ENCODE data around the gene COPRS. TPM values are rescaled to one million over a fixed set of nuclear protein-coding genes. Genes with fewer than 3 reads are reported as not detected.

COPRS gene
- total RNA-seq, 4 donors from 2014 or later: 31.6 to 52.1 (median 47.4) TPM

DNA sequence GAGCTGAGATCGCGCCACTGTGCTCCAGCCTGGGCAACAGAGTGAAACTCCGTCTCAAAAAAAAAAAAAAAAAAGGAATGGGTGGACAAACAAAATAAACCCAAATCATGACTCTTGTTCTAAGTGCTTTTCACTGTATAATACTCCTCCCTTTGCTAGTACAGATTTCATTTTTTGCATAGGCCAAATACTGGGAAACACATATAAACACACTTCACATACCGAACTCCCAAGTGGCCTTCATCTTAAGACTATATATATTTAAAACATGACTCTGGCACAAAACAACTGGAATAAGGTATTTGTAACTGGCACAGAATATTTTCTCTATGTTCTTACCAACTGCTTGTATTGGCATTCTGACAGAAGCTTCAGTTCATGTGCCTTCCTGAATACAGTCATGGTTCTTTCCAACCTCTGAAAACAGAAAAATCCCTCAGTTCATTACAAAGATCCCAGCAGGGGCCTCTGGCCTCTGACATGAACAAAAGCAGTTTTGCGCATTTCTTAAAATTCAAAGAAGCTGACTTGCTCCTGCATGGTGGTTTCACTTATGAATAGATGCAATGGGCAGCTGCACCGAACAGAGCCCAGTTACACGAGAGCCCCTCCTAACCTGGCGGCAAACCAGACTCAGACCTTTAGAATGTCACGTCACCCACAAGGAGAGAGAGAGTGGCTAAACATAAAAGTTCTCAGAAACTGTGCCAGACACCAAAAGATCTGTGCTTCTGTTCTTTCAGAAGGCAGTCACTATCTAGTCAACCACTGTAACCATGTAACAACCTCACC is 19.1 kb upstream of the COPRS start:
- no peaks in the 10 kb centered on the region for H3K4me1 ChIP-seq
- H3K27me3 ChIP-seq: no peaks in the 10 kb centered on the region
- H3K9me3 ChIP-seq: no peaks in the 10 kb centered on the region
- no peak overlapping the region for H3K27ac ChIP-seq
- no peak for DNase-seq (ENCODE audit: low spot score in 2 of 2)
- no peak overlapping the region for H3K4me3 ChIP-seq
- H3K36me3 ChIP-seq: peaks cover 98% of the 10 kb centered on the region
- 87% methylated on average over 9 of the region's 9 CpGs for WGBS
- TF ChIP-seq POLR2AphosphoS5 (IDR thresholded peaks at IDR 0.05) (no peak), POLR2A (IDR thresholded peaks at IDR 0.05) (no peak), EP300 (IDR thresholded peaks at IDR 0.05) (no peak)
- TF ChIP-seq, protein P1, sequence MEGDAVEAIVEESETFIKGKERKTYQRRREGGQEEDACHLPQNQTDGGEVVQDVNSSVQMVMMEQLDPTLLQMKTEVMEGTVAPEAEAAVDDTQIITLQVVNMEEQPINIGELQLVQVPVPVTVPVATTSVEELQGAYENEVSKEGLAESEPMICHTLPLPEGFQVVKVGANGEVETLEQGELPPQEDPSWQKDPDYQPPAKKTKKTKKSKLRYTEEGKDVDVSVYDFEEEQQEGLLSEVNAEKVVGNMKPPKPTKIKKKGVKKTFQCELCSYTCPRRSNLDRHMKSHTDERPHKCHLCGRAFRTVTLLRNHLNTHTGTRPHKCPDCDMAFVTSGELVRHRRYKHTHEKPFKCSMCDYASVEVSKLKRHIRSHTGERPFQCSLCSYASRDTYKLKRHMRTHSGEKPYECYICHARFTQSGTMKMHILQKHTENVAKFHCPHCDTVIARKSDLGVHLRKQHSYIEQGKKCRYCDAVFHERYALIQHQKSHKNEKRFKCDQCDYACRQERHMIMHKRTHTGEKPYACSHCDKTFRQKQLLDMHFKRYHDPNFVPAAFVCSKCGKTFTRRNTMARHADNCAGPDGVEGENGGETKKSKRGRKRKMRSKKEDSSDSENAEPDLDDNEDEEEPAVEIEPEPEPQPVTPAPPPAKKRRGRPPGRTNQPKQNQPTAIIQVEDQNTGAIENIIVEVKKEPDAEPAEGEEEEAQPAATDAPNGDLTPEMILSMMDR (IDR thresholded peaks at IDR 0.05): no peak

DNA sequence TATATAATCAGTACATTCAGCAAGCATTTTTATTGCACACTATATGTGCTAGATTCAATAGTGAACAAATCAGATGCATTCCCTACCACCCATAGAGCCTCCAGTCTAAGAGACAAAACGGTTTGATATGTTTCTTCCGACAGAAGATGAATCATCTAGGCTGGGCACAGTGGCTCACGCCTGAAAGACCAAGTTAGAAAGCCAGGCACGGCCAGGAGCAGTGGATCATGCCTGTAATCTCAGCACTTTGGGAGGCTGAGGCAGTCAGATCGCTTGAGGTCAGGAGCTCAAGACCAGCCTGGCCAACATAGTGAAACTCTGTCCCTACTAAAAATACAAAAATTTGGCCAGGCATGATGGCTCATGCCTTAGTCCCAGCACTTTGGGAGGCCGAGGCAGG is 18.3 kb upstream of the COPRS start:
- H3K27ac ChIP-seq: no peak overlapping the region
- H3K27me3 ChIP-seq: no peaks in the 10 kb centered on the region
- no peaks in the 10 kb centered on the region for H3K4me1 ChIP-seq
- H3K4me3 ChIP-seq: no peak overlapping the region
- H3K9me3 ChIP-seq: no peaks in the 10 kb centered on the region
- TF ChIP-seq EP300 (IDR thresholded peaks at IDR 0.05) (no peak), POLR2AphosphoS5 (IDR thresholded peaks at IDR 0.05) (no peak), POLR2A (IDR thresholded peaks at IDR 0.05) (no peak)
- TF ChIP-seq, protein P1 (IDR thresholded peaks at IDR 0.05): no peak
- WGBS: 87% methylated on average over 5 of the region's 6 CpGs
- H3K36me3 ChIP-seq: peaks cover 99% of the 10 kb centered on the region
- DNase-seq (ENCODE audit: low spot score in 2 of 2): no peak

DNA sequence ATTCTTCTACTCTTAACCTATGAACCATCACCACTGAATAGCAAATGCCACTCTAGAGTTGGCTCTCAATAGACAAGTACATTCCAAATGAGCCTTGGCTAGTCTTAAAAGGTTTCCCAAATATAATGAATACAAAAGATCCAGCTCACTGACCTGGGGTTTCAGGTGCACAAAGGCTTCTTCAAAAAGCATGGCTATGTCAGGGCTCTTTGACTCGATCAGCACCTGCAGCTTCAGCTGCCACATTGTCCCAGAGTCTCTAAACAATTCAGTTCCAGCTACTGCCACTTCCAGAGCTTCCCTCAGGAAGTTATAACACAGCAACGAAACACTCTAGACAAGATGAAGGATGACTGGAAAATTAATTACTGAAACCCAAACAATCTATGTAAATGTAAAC is 16.0 kb upstream of the COPRS start:
- H3K27me3 ChIP-seq: no peaks in the 10 kb centered on the region
- H3K36me3 ChIP-seq: peaks cover 99% of the 10 kb centered on the region
- TF ChIP-seq POLR2AphosphoS5 (IDR thresholded peaks at IDR 0.05) (no peak), EP300 (IDR thresholded peaks at IDR 0.05) (no peak), POLR2A (IDR thresholded peaks at IDR 0.05) (no peak)
- TF ChIP-seq, protein P1 (IDR thresholded peaks at IDR 0.05): no peak
- H3K4me1 ChIP-seq: no peaks in the 10 kb centered on the region
- H3K9me3 ChIP-seq: no peaks in the 10 kb centered on the region
- H3K27ac ChIP-seq: no peak overlapping the region
- 93% methylated on average over 2 of the region's 2 CpGs for WGBS
- H3K4me3 ChIP-seq: no peak overlapping the region
- no peak for DNase-seq (ENCODE audit: low spot score in 2 of 2)

DNA sequence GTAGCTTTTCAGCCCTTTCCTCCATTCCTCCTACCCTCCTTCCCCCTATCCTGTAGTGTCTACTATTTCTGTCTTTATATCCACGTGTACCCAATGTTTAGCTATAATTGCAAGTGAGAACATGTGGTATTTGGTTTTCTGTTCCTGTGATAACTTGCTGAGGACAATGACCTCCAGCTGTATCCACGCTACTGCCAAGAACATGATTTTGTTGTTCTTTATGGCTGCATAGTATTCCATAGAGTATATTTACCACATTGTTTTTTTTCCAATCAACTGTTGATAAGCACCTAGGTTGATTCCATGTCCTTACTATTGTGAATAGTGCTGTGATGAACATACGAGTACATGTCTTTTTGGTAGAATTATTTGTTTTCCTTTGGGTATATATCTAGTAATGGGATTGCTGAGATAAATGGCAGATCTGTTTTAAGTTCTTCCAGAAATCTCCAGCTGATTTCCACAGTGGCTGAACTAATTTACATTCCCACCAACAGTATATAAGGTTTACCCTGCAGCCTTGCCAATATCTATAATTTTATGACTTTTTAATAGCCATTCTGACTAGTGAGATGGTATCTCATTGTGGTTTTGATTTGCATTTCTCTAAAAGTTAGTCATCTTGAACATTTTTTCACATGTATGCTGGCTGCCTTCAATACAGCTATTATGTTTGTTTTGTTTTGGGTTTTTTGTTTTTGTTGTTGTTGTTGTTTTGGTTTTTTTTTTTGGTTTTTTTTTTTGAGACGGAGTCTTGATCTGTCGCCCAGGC is 10.9 kb upstream of the COPRS start:
- Histone ChIP-seq H3K4me1 (no peaks in the 10 kb centered on the region), H3K4me3 (no peak overlapping the region), H3K36me3 (peaks cover 98% of the 10 kb centered on the region), H3K27ac (no peak overlapping the region), H3K9me3 (no peaks in the 10 kb centered on the region), H3K27me3 (no peaks in the 10 kb centered on the region)
- no peak for DNase-seq (ENCODE audit: low spot score in 2 of 2)
- TF ChIP-seq POLR2AphosphoS5 (IDR thresholded peaks at IDR 0.05): no peak
- TF ChIP-seq, protein P1 (IDR thresholded peaks at IDR 0.05): no peak
- TF ChIP-seq POLR2A (IDR thresholded peaks at IDR 0.05): no peak
- no peak for TF ChIP-seq EP300 (IDR thresholded peaks at IDR 0.05)
- 82% methylated on average over 5 of the region's 5 CpGs for WGBS

DNA sequence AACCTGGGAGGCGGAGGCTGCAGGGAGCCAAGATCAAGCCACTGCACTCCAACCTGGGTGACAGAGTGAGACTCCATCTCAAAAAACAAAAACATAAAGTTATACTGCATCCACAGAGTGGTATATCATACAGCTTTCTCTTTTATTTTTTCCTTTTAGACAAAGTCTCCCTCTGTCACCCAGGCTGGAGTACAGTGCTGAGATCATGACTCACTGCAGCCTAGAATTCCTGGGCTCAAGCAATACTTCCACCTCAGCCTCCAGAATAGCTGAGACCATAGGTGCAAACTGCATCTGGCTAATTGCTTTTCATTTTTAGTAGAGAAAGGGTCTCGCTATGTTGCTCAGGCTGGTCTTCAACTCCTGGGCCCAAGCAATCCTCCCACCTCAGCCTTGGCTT is 10.0 kb upstream of the COPRS start:
- Histone ChIP-seq H3K36me3 (peaks cover 98% of the 10 kb centered on the region), H3K27me3 (no peaks in the 10 kb centered on the region)
- 93% methylated on average over 2 of the region's 2 CpGs for whole genome bisulfite sequencing

More for the DNA sequence above, 10.0 kb upstream of the COPRS start:
- Histone ChIP-seq H3K27ac (no peak overlapping the region), H3K4me1 (no peaks in the 10 kb centered on the region), H3K4me3 (no peak overlapping the region), H3K9me3 (no peaks in the 10 kb centered on the region)
- no peak for TF ChIP-seq POLR2AphosphoS5 (IDR thresholded peaks at IDR 0.05)
- TF ChIP-seq EP300 (IDR thresholded peaks at IDR 0.05): no peak
- TF ChIP-seq, protein P1 (IDR thresholded peaks at IDR 0.05): no peak
- TF ChIP-seq POLR2A (IDR thresholded peaks at IDR 0.05): no peak
- no peak for DNase-seq (ENCODE audit: low spot score in 2 of 2)

Data from suprapubic skin (tissue), 4 donors.